ENCODE results near the gene KIZ.
"Not testable (repeated sequence)": the region's sequence is repeated elsewhere in the genome, so short reads cannot be mapped to it uniquely, and the experiment has no call there.

The KIZ gene

DNA sequence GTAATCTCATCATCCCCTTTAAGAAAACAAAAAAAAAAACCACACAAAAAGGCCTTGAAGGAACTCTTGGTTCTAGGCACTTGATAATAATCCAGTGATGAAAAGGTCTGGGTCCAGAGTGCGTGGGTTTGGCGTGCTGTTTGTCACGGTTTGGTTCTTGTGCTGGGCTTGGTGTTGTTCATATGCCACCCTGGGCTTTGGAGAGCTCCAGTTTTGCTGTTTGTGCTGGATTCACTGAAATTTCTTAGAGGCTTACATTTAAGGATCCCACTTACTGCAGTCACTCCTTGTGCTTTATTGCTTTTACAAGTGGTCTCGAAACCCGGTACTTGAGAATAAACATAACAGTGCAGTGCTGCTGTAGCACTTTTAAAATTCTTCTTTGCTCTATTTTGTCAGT, 108.4 kb downstream of the KIZ start:
- no peak for DNase-seq

DNA sequence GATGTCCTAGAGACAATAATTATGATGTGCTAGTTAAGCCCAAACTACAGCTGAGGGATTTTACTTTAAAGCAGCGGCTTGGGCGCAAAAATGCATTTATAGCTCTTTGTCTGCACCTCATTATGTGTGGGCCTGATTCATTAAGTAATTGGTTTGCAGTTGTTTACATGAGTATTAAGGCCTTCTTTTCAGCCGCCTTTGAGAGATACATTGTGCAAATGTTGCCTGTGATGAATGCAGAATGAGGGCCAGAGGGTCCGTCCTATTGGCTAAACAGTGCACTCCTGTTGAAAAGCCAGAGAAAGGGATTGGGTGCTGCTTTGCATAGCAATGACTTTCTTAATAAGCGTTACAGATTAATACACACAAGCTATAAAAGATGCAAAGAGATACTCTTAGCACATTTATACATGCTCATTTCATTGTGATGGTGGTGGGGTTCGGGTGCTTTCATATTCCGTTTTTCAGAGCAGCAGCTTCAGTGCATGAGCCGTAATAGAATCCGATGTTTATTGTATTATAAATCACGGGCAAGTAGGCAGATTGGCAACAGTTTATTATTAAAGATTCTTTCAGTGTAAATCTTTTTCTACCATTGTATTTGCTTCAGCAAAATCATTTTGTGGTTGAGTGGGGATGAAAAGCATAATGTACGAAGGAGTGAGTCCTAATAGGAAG, 109.1 kb downstream of the KIZ start:
- DNase-seq = no peak

- peak; percentile 79 for DNase-seq
Observed at GRCh38 chr20:21235484-21236445, 109.9 kb downstream of the KIZ start.

- no peak for DNase-seq
Observed at GRCh38 chr20:21237956-21238799, 112.3 kb downstream of the KIZ start.

DNA sequence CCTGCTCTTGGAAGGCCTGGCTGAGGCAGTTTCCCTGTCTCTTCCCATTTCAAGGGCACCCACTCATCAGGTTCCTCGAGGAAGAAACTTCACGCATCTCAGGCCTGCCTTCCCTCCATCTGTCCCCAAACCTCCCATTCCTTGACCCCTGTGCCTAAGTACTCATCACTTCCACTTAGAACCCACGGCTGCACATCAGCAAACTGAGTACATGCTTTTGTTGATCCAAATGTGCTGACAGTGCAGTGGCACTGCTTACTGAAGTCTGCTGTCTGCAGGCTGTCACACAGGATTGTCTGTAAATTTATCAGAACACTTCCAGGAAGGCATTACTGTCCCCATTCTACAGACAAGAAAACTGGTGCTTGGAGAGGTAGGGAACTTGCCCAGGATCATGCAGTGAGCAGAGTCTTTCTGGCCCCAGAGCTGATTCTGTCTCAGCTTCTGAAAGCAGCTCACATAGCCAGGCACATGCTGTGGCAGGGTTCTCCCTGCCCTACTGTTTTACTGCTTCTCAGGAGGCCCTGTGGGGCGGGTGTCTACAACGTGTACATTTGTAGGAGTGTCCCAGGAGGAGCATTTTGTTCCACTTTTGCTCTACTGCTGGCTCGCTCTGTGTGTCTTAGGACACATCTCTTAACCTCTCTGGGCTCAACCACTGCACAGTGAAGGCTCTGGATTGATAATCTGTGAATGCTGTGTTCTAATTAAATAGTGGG, 113.1 kb downstream of the KIZ start:
- no peak for DNase-seq

DNA sequence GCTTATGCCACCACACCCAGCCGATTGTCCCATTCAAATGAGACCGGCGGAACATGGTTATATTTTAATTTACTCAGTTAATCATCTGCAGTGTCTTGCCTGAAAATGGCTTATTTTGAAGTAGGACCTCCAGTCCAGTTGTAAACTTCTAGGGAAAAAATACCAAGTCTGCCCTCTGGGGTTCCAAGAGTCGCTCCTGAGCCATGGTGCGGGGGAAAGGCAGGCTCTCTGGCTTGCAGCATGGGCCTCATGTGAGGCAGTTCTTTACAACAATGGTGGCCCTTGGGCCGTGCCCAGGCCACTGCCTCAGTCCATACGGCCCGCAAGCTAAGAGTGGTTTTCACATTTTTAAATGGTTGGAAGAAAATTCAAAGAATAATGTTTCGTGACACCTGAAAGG, 114.5 kb downstream of the KIZ start:
- no peak for DNase-seq

GRCh38 chr20:21241406-21241805, 115.5 kb downstream of the KIZ start:
- DNase-seq = no peak

DNA sequence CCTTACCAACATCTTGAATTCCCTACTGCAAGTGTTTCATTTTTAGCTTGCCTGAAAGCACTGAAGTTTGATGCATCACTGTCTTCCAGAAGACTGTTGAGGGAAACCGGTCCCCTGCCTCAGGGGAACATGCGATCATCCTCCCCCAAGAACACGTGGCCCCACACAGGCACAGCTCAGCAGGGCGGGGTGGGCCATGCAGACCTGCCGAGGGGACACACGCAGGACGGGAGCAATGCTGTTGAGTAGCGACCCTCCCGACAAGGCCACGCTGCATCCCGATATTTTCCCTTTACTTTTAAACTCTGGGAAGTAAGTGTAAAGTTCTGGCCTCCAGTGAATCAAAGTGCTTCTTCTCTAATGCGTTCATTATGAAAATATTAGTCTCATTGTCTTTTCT, 117.9 kb downstream of the KIZ start:
- no peak for DNase-seq

DNA sequence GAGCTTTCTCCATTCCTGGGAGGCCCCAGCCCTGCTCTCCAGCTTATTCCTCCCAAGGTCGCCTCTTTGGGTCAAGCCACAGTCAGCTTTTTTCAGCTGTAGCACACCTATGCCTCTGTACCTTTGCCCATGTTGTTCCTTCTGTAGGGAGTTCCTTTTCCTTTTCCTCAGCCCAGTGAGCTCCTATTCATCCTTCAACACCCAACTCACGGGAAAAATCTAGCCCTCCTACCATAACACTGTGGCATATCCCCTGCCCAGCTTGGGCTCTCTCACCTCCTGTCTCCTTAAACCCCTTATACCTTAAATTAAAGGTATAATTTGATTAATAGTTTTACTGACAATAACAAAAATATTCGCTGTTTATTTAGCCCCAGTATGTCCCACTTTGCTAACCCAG, 118.9 kb downstream of the KIZ start:
- DNase-seq = no peak

- DNase-seq = no peak
Observed at GRCh38 chr20:21246161-21246560, 120.3 kb downstream of the KIZ start.

DNA sequence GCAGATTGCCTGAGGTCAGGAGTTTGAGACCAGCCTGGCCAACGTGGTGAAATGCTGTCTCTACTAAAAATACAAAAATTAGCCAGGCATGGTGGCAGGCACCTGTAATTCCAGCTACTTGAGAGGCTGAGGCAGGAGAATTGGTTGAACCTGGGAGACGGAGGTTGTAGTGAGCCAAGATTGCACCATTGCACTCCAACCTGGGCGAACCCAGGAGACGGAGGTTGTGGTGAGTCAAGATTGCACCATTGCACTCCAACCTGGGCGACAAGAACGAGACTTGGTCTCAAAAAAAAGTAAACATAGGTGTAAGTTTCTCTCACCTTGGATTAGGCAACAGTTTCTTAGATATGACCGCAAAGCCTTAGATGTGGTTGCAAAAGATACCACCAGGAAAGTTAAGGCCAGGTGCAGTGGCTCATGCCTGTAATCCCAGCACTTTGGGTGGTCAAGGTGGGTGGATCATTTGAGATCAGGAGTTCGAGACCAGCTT, 121.8 kb downstream of the KIZ start:
- not testable (repeated sequence) for DNase-seq

DNA sequence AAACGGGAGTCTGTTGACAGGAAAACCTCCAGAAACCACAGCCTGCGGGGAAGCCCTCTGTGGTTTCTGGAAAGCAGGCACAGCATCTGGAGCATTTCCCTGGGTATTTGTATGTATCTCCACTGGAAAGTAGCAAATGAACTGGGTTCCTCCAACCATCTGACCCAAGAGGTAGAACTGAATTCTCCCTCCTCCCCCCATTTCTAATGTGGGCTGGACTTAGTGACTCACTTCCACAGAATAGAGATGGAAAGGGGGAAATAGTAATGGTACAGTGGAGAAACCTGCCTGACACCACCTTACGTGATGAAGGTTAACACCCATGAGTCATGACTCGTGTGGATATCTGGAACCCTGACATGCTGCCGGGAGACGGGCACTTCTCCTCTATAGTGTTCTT, 125.4 kb downstream of the KIZ start:
- no peak for DNase-seq

DNA sequence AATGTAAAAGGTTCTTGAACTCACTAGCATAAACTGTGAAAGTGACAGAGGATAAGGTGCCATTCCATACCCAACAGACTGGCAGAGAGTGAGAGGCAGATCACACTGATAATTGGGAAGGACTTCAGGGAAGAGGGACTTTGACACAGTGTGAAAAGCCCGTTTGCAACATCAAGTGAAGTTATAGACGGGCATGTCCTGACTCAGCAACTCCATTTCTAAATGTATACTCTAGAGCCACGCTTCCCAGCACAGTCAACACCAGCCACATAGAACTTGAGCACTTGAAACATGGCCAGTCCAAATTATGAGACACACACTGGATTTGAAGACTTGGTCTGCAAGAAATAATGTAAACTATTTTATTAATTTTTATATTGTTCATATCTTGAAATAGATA, 131.3 kb downstream of the KIZ start:
- DNase-seq = no peak

- no peak for DNase-seq
Observed at GRCh38 chr20:21258411-21258810, 132.5 kb downstream of the KIZ start.

DNA sequence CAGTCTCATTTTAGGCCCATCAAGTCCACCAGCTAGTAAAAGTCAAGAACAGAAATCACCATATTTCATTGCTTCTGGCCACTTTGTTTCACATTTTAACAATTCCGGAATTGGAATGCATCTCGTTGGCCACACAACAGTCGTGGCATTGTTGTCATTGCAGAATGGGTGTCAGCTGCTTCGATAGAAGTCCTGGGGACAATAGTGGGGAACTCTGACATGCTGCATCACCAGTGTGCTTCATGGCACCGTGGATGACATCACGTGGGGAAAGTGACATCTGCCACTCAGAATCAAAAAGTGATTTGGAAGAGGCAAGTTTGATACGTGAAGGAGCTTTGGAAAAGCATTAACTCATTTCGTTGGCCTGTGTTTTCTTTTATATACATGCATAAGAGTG, 133.5 kb downstream of the KIZ start:
- DNase-seq = no peak

- no peak for DNase-seq
Observed at GRCh38 chr20:21262812-21263211, 136.9 kb downstream of the KIZ start.

DNA sequence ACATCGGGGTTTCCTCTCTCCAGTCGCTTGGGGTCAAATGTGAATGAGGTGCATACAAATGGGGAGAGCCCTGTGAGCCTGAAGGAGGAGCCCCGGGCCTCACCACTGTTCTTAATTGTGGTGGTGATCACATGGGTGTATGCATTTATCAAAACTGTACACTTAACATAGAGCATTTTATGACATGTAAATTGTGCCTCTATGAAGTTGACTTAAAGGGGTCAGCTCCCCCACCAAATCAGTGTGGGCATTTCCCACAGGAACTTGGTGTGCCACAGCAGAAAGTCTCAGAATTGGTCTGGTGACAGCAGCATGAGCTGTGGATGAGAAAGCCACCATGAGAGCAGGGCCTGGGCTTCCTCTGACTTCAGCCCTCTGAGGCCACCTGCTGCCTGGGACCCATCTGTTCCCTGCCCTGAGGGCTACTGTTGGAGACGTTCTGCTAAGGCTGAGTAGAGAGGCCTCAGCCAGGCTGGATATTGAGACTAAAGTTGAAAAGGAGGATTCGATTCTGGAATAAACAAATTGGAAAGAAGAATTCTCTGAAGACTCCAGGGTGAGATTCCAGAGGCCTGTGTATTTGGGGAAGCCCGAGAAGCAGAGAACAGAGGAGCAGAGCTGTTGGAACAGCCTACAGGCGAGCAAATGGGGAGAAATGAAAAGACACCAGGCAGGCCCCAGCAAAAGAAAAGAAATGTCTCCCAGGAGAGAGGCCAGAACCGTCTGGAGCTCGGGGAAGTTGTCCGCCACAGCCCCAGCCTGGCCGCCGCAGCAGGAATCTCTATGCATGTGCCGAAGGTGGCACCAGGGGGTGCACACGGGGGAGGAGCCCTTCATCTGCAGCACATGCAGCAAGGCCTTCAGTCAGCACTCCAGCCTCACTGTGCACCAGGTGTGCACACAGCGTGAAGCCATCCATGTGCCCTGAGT, 139.6 kb downstream of the KIZ start:
- DNase-seq = peak; percentile 7

- DNase-seq = no peak
Observed at GRCh38 chr20:21266191-21266536, 140.3 kb downstream of the KIZ start.

GRCh38 chr20:21269772-21270171, 143.9 kb downstream of the KIZ start:
- DNase-seq = no peak

GRCh38 chr20:21270806-21271205, 144.9 kb downstream of the KIZ start:
- DNase-seq = no peak

- no peak for DNase-seq
Observed at GRCh38 chr20:21272279-21272678, 146.4 kb downstream of the KIZ start.
